ENCODE results near the gene KRTAP19-7. TPM values are rescaled to one million over a fixed set of nuclear protein-coding genes. Genes with fewer than 3 reads are reported as not detected.
A peak's percentile ranks its signal among the peaks of the same experiment; 100 is the strongest.

Gene KRTAP19-7
- total and polyA plus RNA-seq, 5 donors: 0.52 TPM; not detected in 4

DNA sequence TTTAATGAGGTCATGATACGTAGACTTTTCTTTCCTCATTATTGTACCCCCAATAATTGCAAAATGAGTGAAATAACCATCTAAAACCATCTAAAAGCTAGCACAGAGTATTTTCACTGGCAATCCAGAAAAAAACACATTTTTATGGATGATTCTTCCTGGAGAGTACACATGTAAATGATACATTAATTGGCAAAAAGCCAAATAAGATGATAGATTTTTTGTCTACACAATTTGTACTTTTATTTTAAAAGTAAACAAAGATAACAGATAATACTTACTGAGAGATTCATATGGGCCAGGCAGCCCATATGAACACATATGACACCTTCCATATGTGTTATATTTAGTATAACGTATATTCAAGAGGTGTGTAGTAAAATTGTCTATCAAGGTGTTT is 2.5 kb upstream of the KRTAP19-7 start:
- 82% methylated on average over 2 of the region's 2 CpGs for WGBS
- H3K9me3 ChIP-seq (ENCODE audit: control insufficient read depth, low read length): no peaks in the 10 kb centered on the region

DNA sequence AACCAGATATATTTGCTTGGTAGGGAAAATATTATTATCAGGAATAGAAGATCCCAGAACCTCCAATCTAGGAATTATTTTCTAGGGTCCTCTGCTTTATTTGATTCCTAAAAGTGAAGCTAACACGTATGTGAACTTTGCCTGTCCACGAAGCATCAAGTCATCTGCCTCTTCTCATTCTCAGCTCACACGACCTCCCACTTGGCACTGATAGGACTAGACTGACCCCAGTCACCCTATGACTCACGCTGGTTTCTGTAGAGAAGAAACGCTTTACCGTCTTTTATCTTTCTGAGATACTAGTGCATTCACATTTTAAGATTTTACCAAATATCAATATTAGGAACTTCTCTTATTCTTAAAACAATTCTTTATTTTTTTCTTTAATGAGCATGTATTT is 2.0 kb upstream of the KRTAP19-7 start:
- 22% methylated on average over 6 of the region's 6 CpGs for WGBS

More for the DNA sequence above, 2.5 kb upstream of the KRTAP19-7 start:
- ATAC-seq: no peak
- Histone ChIP-seq H3K4me3 (ENCODE audit: low read length) (no peak overlapping the region), H3K4me1 (ENCODE audit: control insufficient read depth, insufficient read depth, low read length) (no peaks in the 10 kb centered on the region), H3K27ac (ENCODE audit: low read length) (no peak overlapping the region), H3K27me3 (ENCODE audit: control insufficient read depth, insufficient read depth) (no peaks in the 10 kb centered on the region)
- no peak for DNase-seq
- intact Hi-C loops (cut with DNase I): no loop called here

DNA sequence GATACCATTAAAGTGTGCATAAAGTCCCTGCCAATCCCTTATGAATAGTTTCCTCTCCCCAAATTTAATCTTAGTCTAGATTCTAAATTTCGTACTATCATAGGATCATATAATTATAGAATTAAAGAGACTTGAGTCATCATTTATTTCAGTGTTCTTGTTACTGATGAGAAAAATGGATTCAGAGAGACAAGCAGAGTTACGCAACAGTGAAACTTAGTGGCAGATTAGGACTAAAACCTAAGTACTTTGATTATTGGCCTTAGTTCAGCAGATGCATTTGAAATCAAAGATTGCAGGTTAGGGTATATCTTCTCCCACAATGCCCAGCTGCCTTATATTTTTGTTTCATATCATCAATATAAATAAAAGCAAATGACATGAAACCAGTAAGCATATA is 843 bp upstream of the KRTAP19-7 start:
- DNase-seq (no peak), ATAC-seq (no peak)
- intact Hi-C loops (cut with DNase I): no loop called here
- Histone ChIP-seq H3K27me3 (ENCODE audit: control insufficient read depth, insufficient read depth) (no peaks in the 10 kb centered on the region), H3K27ac (ENCODE audit: low read length) (no peak overlapping the region), H3K9me3 (ENCODE audit: control insufficient read depth, low read length) (no peaks in the 10 kb centered on the region), H3K4me3 (ENCODE audit: low read length) (no peak overlapping the region), H3K4me1 (ENCODE audit: control insufficient read depth, insufficient read depth, low read length) (no peaks in the 10 kb centered on the region)
- 56% methylated on average over 2 of the region's 2 CpGs for WGBS

More for the DNA sequence above, 2.0 kb upstream of the KRTAP19-7 start:
- no peak for DNase-seq
- no peaks in the 10 kb centered on the region for H3K4me1 ChIP-seq (ENCODE audit: control insufficient read depth, insufficient read depth, low read length)
- H3K9me3 ChIP-seq (ENCODE audit: control insufficient read depth, low read length): no peaks in the 10 kb centered on the region
- no peak overlapping the region for H3K27ac ChIP-seq (ENCODE audit: low read length)
- H3K4me3 ChIP-seq (ENCODE audit: low read length): no peak overlapping the region
- H3K27me3 ChIP-seq (ENCODE audit: control insufficient read depth, insufficient read depth): no peaks in the 10 kb centered on the region
- peak in 1 of 2 donors; percentile 73 for ATAC-seq
- intact Hi-C loops (cut with DNase I): no loop called here

DNA sequence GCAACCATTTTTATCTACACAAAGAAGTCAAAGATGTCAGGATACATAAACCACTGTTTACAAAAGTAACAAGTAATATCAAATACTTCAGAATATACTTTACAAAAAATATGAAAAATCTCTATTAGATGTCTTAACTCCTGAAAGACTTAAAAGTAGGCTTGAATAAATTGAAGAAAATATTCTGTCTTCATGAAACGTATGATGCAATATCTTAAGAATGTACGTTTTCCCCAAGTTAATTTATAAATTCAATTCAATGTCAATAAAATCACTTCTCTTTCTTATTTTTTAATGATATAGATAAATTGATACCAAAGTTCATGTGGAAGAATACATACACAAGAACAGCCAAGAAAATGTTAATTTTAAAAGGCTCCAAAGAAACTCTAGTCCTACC is 6.0 kb downstream of the KRTAP19-7 start:
- DNase-seq (no peak), ATAC-seq (no peak)
- H3K4me3 ChIP-seq (ENCODE audit: low read length): no peak overlapping the region
- no peaks in the 10 kb centered on the region for H3K27me3 ChIP-seq (ENCODE audit: control insufficient read depth, insufficient read depth)
- H3K4me1 ChIP-seq (ENCODE audit: control insufficient read depth, insufficient read depth, low read length): no peaks in the 10 kb centered on the region
- no peak overlapping the region for H3K27ac ChIP-seq (ENCODE audit: low read length)
- WGBS: 87% methylated on average over 2 of the region's 2 CpGs
- no peaks in the 10 kb centered on the region for H3K9me3 ChIP-seq (ENCODE audit: control insufficient read depth, low read length)
- intact Hi-C loops (cut with DNase I): no loop called here

DNA sequence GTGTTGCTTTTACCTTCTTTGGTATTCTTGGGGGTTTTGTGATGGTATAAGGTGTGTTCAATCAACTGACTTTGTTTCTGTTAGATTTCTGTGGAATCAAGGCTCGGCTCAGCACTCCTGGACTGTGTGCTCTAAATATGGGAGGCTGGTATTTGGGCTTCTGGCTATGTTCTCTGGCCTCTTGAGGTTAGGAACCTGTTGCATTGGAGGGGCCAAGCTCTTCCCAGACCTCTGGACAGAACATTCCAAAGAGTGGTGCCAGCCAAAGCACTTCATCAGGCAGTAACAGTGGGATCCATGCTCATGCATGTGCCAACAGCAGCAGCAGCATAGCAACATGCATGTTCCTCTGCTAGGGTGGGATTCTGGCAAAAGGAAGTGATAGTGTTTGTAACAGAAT is 8.3 kb downstream of the KRTAP19-7 start:
- Histone ChIP-seq H3K27ac (ENCODE audit: low read length) (no peak overlapping the region), H3K27me3 (ENCODE audit: control insufficient read depth, insufficient read depth) (no peaks in the 10 kb centered on the region), H3K9me3 (ENCODE audit: control insufficient read depth, low read length) (no peaks in the 10 kb centered on the region), H3K4me3 (ENCODE audit: low read length) (no peak overlapping the region), H3K4me1 (ENCODE audit: control insufficient read depth, insufficient read depth, low read length) (no peaks in the 10 kb centered on the region)
- ATAC-seq (peak in 1 of 2 donors; percentile 56), DNase-seq (no peak)
- intact Hi-C loops (cut with DNase I): no loop called here
- WGBS: 50% methylated on average over 1 of the region's 1 CpG

DNA sequence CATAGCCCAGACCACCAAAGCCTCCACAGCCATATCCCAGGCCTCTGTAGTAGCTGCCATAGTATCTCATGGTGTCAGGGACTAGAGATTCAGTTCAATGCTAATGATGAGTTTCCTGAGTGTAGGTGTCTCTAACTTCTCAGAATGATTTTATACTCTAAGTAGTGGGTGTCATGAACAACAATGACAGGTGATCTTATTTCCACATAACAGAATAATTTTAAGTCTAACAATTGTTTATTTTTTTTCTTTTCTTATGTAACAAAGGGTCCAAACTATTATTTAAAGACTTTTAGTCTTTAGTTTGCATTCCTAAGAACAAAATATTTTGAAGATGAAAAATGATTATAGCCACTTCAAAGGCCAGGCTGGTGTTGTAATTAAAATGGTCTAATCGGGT is 19.4 kb downstream of the KRTAP19-7 start, which contains the start of gene KRTAP19-6:
Gene KRTAP19-6, minus strand, starts transcription at position 101 of the 400 bp plus-strand sequence. Its CDS starts 31 bp downstream, at position 70.
- Histone ChIP-seq H3K4me3 (ENCODE audit: low read length) (no peak within 1 kb of the TSS), H3K27me3 (ENCODE audit: control insufficient read depth, insufficient read depth) (no peaks in the 10 kb centered on the region), H3K4me1 (ENCODE audit: control insufficient read depth, insufficient read depth, low read length) (no peaks in the 10 kb centered on the region), H3K27ac (ENCODE audit: low read length) (no peak within 1 kb of the TSS), H3K9me3 (ENCODE audit: control insufficient read depth, low read length) (no peaks in the 10 kb centered on the region)
- 77% methylated on average over 1 of the region's 1 CpG for WGBS
- intact Hi-C loops (cut with DNase I): no loop called here
- DNase-seq (no peak), ATAC-seq (no peak)

DNA sequence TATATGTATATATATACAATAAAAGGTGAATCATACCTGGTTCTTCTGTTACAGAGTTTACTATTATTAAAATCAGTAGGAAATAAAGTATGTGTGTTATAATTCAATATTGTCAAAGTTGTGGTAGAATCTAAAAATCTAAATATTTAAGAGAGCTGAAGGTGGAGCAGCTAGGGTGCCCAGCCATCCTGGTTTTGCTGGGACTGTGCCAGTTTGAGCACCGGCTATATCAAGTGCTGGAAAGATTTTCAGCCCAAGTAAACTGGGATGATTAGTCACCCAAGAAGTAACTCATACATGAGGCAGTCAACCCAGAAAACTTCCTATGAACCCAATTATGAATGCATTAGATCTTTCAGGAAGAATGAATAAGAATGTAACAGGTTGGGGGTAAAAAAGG is 42.2 kb downstream of the KRTAP19-7 start:
- DNase-seq: no peak
- no peak for ATAC-seq
- Histone ChIP-seq H3K27ac (ENCODE audit: low read length) (no peak overlapping the region), H3K9me3 (ENCODE audit: control insufficient read depth, low read length) (no peaks in the 10 kb centered on the region), H3K27me3 (ENCODE audit: control insufficient read depth, insufficient read depth) (no peaks in the 10 kb centered on the region), H3K4me1 (ENCODE audit: control insufficient read depth, insufficient read depth, low read length) (no peaks in the 10 kb centered on the region), H3K4me3 (ENCODE audit: low read length) (no peak overlapping the region)
- intact Hi-C loops (cut with DNase I): no loop called here
- WGBS: 46% methylated on average over 1 of the region's 1 CpG

DNA sequence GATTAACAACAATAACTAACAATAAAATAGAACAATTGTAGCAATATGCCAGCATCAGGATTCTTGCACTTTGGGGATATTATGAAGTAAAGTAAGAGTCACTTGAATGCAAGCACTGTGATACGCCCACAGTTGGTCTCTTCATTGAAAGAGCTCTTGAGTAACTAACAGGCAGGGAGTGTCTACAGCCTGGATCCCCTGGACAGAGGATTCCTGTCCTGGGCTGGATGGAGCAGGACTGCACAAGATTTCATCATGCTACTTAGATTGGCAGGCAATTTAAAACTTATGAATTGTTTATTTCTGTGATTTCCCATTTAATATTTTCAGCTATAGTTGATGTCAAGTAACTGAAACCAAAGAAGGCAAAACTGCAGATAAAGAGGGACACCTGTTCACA is 45.4 kb downstream of the KRTAP19-7 start:
- 67% methylated on average over 1 of the region's 1 CpG for WGBS
- no peak for DNase-seq
- H3K4me3 ChIP-seq (ENCODE audit: low read length): no peak overlapping the region
- no peak for ATAC-seq
- no peak overlapping the region for H3K27ac ChIP-seq (ENCODE audit: low read length)
- intact Hi-C loops (cut with DNase I): no loop called here
- no peaks in the 10 kb centered on the region for H3K4me1 ChIP-seq (ENCODE audit: control insufficient read depth, insufficient read depth, low read length)
- H3K27me3 ChIP-seq (ENCODE audit: control insufficient read depth, insufficient read depth): no peaks in the 10 kb centered on the region
- no peaks in the 10 kb centered on the region for H3K9me3 ChIP-seq (ENCODE audit: control insufficient read depth, low read length)

Other genes with a start within 250 kb of the KRTAP19-7 start
- not detected for gene KRTAP26-1, start 241.0 kb downstream of the KRTAP19-7 start, total RNA-seq
- gene KRTAP26-1, start 241.0 kb downstream of the KRTAP19-7 start, polyA plus RNA-seq: not detected
- not detected for gene KRTAP27-1, start 223.6 kb downstream of the KRTAP19-7 start, total RNA-seq
- gene KRTAP27-1, start 223.6 kb downstream of the KRTAP19-7 start, polyA plus RNA-seq: not detected
- gene KRTAP23-1, start 212.7 kb downstream of the KRTAP19-7 start, total RNA-seq: not detected
- gene KRTAP23-1, start 212.7 kb downstream of the KRTAP19-7 start, polyA plus RNA-seq: not detected
- not detected for gene KRTAP13-2, start 189.0 kb downstream of the KRTAP19-7 start, total RNA-seq
- not detected for gene KRTAP13-2, start 189.0 kb downstream of the KRTAP19-7 start, polyA plus RNA-seq
- gene KRTAP13-1, start 165.3 kb downstream of the KRTAP19-7 start, total RNA-seq: not detected
- not detected for gene KRTAP13-1, start 165.3 kb downstream of the KRTAP19-7 start, polyA plus RNA-seq
- gene KRTAP13-3, start 135.4 kb downstream of the KRTAP19-7 start, total RNA-seq: not detected
- not detected for gene KRTAP13-3, start 135.4 kb downstream of the KRTAP19-7 start, polyA plus RNA-seq
- gene KRTAP13-4, start 131.1 kb downstream of the KRTAP19-7 start, total RNA-seq: not detected
- not detected for gene KRTAP13-4, start 131.1 kb downstream of the KRTAP19-7 start, polyA plus RNA-seq
- gene KRTAP15-1, start 121.0 kb downstream of the KRTAP19-7 start, total RNA-seq: not detected
- not detected for gene KRTAP15-1, start 121.0 kb downstream of the KRTAP19-7 start, polyA plus RNA-seq
- gene KRTAP19-1, start 80.9 kb downstream of the KRTAP19-7 start, total RNA-seq: not detected
- gene KRTAP19-1, start 80.9 kb downstream of the KRTAP19-7 start, polyA plus RNA-seq: not detected
- not detected for gene KRTAP19-2, start 73.9 kb downstream of the KRTAP19-7 start, total RNA-seq
- gene KRTAP19-2, start 73.9 kb downstream of the KRTAP19-7 start, polyA plus RNA-seq: not detected
- gene KRTAP19-3, start 69.3 kb downstream of the KRTAP19-7 start, total RNA-seq: not detected
- not detected for gene KRTAP19-3, start 69.3 kb downstream of the KRTAP19-7 start, polyA plus RNA-seq
- not detected for gene KRTAP19-4, start 64.1 kb downstream of the KRTAP19-7 start, total RNA-seq
- not detected for gene KRTAP19-4, start 64.1 kb downstream of the KRTAP19-7 start, polyA plus RNA-seq
- gene KRTAP19-5, start 59.2 kb downstream of the KRTAP19-7 start, total RNA-seq: not detected
- not detected for gene KRTAP19-5, start 59.2 kb downstream of the KRTAP19-7 start, polyA plus RNA-seq
- not detected for gene KRTAP19-6, start 19.4 kb downstream of the KRTAP19-7 start, total RNA-seq
- gene KRTAP19-6, start 19.4 kb downstream of the KRTAP19-7 start, polyA plus RNA-seq: not detected
- not detected for gene KRTAP22-2, start 29.1 kb upstream of the KRTAP19-7 start, total RNA-seq
- gene KRTAP22-2, start 29.1 kb upstream of the KRTAP19-7 start, polyA plus RNA-seq: not detected
- gene KRTAP6-3, start 31.1 kb upstream of the KRTAP19-7 start, total RNA-seq: not detected
- gene KRTAP6-3, start 31.1 kb upstream of the KRTAP19-7 start, polyA plus RNA-seq: not detected
- gene KRTAP6-2, start 37.6 kb upstream of the KRTAP19-7 start, total RNA-seq: not detected
- not detected for gene KRTAP6-2, start 37.6 kb upstream of the KRTAP19-7 start, polyA plus RNA-seq
- not detected for gene KRTAP22-1, start 39.8 kb upstream of the KRTAP19-7 start, total RNA-seq
- not detected for gene KRTAP22-1, start 39.8 kb upstream of the KRTAP19-7 start, polyA plus RNA-seq
- not detected for gene KRTAP6-1, start 52.6 kb upstream of the KRTAP19-7 start, total RNA-seq
- not detected for gene KRTAP6-1, start 52.6 kb upstream of the KRTAP19-7 start, polyA plus RNA-seq
- not detected for gene KRTAP20-1, start 55.1 kb upstream of the KRTAP19-7 start, total RNA-seq
- gene KRTAP20-1, start 55.1 kb upstream of the KRTAP19-7 start, polyA plus RNA-seq: not detected
- gene KRTAP20-4, start 59.3 kb upstream of the KRTAP19-7 start, total RNA-seq: not detected
- gene KRTAP20-4, start 59.3 kb upstream of the KRTAP19-7 start, polyA plus RNA-seq: not detected
- not detected for gene KRTAP20-2, start 73.9 kb upstream of the KRTAP19-7 start, total RNA-seq
- gene KRTAP20-2, start 73.9 kb upstream of the KRTAP19-7 start, polyA plus RNA-seq: not detected
- gene KRTAP20-3, start 81.5 kb upstream of the KRTAP19-7 start, total RNA-seq: not detected
- not detected for gene KRTAP20-3, start 81.5 kb upstream of the KRTAP19-7 start, polyA plus RNA-seq
- gene KRTAP21-3, start 157.5 kb upstream of the KRTAP19-7 start, total RNA-seq: not detected
- gene KRTAP21-3, start 157.5 kb upstream of the KRTAP19-7 start, polyA plus RNA-seq: not detected
- not detected for gene KRTAP21-2, start 185.9 kb upstream of the KRTAP19-7 start, total RNA-seq
- gene KRTAP21-2, start 185.9 kb upstream of the KRTAP19-7 start, polyA plus RNA-seq: not detected
- not detected for gene KRTAP21-1, start 194.1 kb upstream of the KRTAP19-7 start, total RNA-seq
- gene KRTAP21-1, start 194.1 kb upstream of the KRTAP19-7 start, polyA plus RNA-seq: not detected

Data from right cardiac atrium (tissue), 5 donors.